ENCODE measurements around the gene DBX1. TPM values are rescaled to one million over a fixed set of nuclear protein-coding genes. Genes with fewer than 3 reads are reported as not detected.

Gene DBX1
- total RNA-seq, 1 experiment from 2014 or later = 0.15 TPM

GRCh38 chr11:20159466-20160381 is 551 bp downstream of the DBX1 start:
- H3K14ac ChIP-seq (ENCODE audit: insufficient read depth, low read length) = no peak overlapping the region
- peak overlapping the region; percentile 15 for H3K4me2 ChIP-seq (ENCODE audit: insufficient read depth, insufficient read length, low read length)
- Mint-ChIP-seq H3K27me3 (ENCODE audit: low read depth) (peaks cover 100% of the 10 kb centered on the region), H3K27ac (no peak overlapping the region), H3K36me3 (ENCODE audit: insufficient read depth in 1 of 3, low read depth in 3 of 3) (no peaks in the 10 kb centered on the region; a peak in 2 of 7 replicates), H3K9me3 (peaks cover 0 to 4% of the 10 kb centered on the region in 2 experiments; a peak in 1 of 5 replicates), H3K4me3 (peak overlapping the region; percentile 36 to 91), H3K4me1 (peaks cover 68 to 82% of the 10 kb centered on the region in 2 experiments)
- no peak overlapping the region for H3K27ac ChIP-seq (ENCODE audit: insufficient read length, low read depth, low read length)
- H2BK15ac ChIP-seq (ENCODE audit: low read depth, low read length) = no peak overlapping the region
- H4K91ac ChIP-seq (ENCODE audit: insufficient read length, low read depth, low read length) = no peak overlapping the region
- no peak overlapping the region for H2BK5ac ChIP-seq (ENCODE audit: insufficient read length, low read length)
- H2BK12ac ChIP-seq (ENCODE audit: insufficient read length, low read depth, low read length) = no peak overlapping the region
- H3K9ac ChIP-seq (ENCODE audit: extremely low read depth, insufficient read length, low read length) = no peak overlapping the region
- peaks cover 4% of the 10 kb centered on the region; the same call in 1 of the 2 replicates for H3K4me1 ChIP-seq (ENCODE audit: insufficient read depth, low read length)
- no peaks in the 10 kb centered on the region for H3K9me3 ChIP-seq (ENCODE audit: control insufficient read depth, low read depth, low read length)
- H3K4ac ChIP-seq (ENCODE audit: low read depth, low read length) = no peak overlapping the region
- H2BK20ac ChIP-seq (ENCODE audit: low read depth, low read length, poor library complexity, severe bottlenecking) = no peak overlapping the region
- peaks cover 6% of the 10 kb centered on the region for H4K20me1 ChIP-seq (ENCODE audit: control insufficient read depth, insufficient read depth, insufficient read length)
- H4K8ac ChIP-seq (replicated peaks; ENCODE audit: insufficient read length, low read depth, low read length) = no peak overlapping the region
- peaks cover 89% of the 10 kb centered on the region for H3K27me3 ChIP-seq (ENCODE audit: insufficient read depth, low read length)
- no peak overlapping the region for H2AK5ac ChIP-seq (ENCODE audit: insufficient read length, low read length)
- WGBS (ENCODE audit: extremely low coverage, insufficient read length, low lambda C conversion rate) = no CpG with 5 or more reads among the region's 65 CpGs
- H3K18ac ChIP-seq (ENCODE audit: insufficient read length, low read depth, low read length) = no peak overlapping the region
- H3K79me2 ChIP-seq (ENCODE audit: insufficient read depth, low read length) = no peaks in the 10 kb centered on the region
- H4K5ac ChIP-seq (ENCODE audit: insufficient read length, low read depth, low read length) = no peak overlapping the region
- no peak for TF ChIP-seq CTCF (conservative IDR thresholded peaks at IDR 0.05)
- no peak overlapping the region for H3K56ac ChIP-seq (ENCODE audit: insufficient read length, low read depth, low read length)
- no peak overlapping the region for H2BK120ac ChIP-seq (ENCODE audit: low read depth, low read length, poor library complexity, severe bottlenecking)
- no peak overlapping the region for H3T11ph ChIP-seq (ENCODE audit: low read length)
- no peak overlapping the region for H3K23ac ChIP-seq (ENCODE audit: insufficient read length, low read depth, low read length)
- H3K23me2 ChIP-seq (ENCODE audit: insufficient read length, low read depth, low read length, poor library complexity, severe bottlenecking) = peaks cover 15% of the 10 kb centered on the region
- no peak overlapping the region for H2AFZ ChIP-seq (ENCODE audit: low read length)
- DNase-seq = peak; percentile 43
- H3K79me1 ChIP-seq (ENCODE audit: insufficient read depth, low read depth, low read length, poor library complexity, severe bottlenecking) = no peaks in the 10 kb centered on the region
